Body of pancreas (tissue), 4 donors: ENCODE results near the gene CEP170B. TPM values are rescaled to one million over a fixed set of nuclear protein-coding genes. Genes with fewer than 3 reads are reported as not detected.

Experiments used
- ATAC-seq: fragments of 150-250 bp; one replicate; pipeline ENCODE4 v1.9.1; 2016
- DNase-seq, 4 donors: peaks; one replicate each; pipeline ENCODE4 v3.0.0-alpha.2; 2019
- H3K27ac ChIP-seq, 4 donors: fragments of 200-600 bp; sonication (generic); 1 replicate in 3 of 4; 2 replicates in 1 of 4; pipeline versions ENCODE4 v1.5.1 to v1.6.1; 2016 to 2019; ENCODE audit warnings: mild to moderate bottlenecking in 1 of 4, mixed read lengths in 1 of 4, moderate library complexity in 1 of 4
- H3K27me3 ChIP-seq, 2 donors: fragments of 200-600 bp; sonication (generic); one replicate each; pipeline ENCODE4 v1.6.0; 2016; ENCODE audit warnings: mild to moderate bottlenecking in 1 of 2
- H3K36me3 ChIP-seq, 2 donors: fragments of 200-600 bp; sonication (generic); replicated peaks in 1 of 2; 2 replicates each; pipeline ENCODE4 v1.5.1; 2016; ENCODE audit warnings: low read depth in 2 of 2; ENCODE audit not compliant: insufficient read depth in 1 of 2
- H3K4me1 ChIP-seq: fragments of 200-600 bp; sonication (generic); one replicate; pipeline ENCODE4 v1.6.0; 2016
- H3K4me3 ChIP-seq, 2 donors: fragments of 200-600 bp; sonication (generic); 1 replicate in 1 of 2; 2 replicates in 1 of 2; pipeline ENCODE4 v1.5.1; 2016 to 2019
- H3K9me3 ChIP-seq, 3 donors: fragments of 200-600 bp; sonication (generic); 1 replicate in 2 of 3; 2 replicates in 1 of 3; pipeline ENCODE4 v1.5.1; 2016
- CTCF ChIP-seq, 7 experiments: fragments of 450-650 bp in 4 of 7; fragments of 200-600 bp in 3 of 7; sonication (generic) in 3 of 7; IDR thresholded peaks; one replicate each; pipeline ENCODE4 v1.5.1; 2016 to 2019; ENCODE audit warnings: antibody characterized with exemption in 7 of 7
- POLR2A ChIP-seq, 3 donors: fragments of 450-650 bp; IDR thresholded peaks; one replicate each; pipeline ENCODE4 v1.6.1; 2016; ENCODE audit warnings: antibody characterized with exemption in 3 of 3, mild to moderate bottlenecking in 2 of 3
- WGBS, 2 donors: methylation state at CpG; one replicate each; pipeline ENCODE4 v1.1.5; 2017; 5-methylcytosine and 5-hydroxymethylcytosine counted together
- intact Hi-C: fragments of 100-400 bp; cut with DNase I; formaldehyde crosslinking; loops from one replicate; pipeline ENCODE4 v1.15.1; 2023
- total RNA-seq, 2 donors: library from RNA; depleted of rRNA; stranded (reverse); fragments of >200 nt; gene quantifications; one replicate each; pipeline ENCODE4 v1.1.0, GENCODE V29; 2016

CEP170B gene
- total RNA-seq, 2 donors from 2014 or later, result 23.6 to 41.9 TPM

- H3K4me3 ChIP-seq, result no peak overlapping the region
- WGBS, 2 donors, result 80 to 85% methylated on average over 5 to 9 of the region's 12 CpGs
- no peaks in the 10 kb centered on the region for H3K36me3 ChIP-seq
- no peak overlapping the region for H3K27ac ChIP-seq
- intact Hi-C loops, result no loop called here
- DNase-seq, result no peak
- peaks cover 23% of the 10 kb centered on the region for H3K4me1 ChIP-seq
- no peak for ATAC-seq
- no peaks in the 10 kb centered on the region for H3K27me3 ChIP-seq
- no peaks in the 10 kb centered on the region for H3K9me3 ChIP-seq
- TF ChIP-seq CTCF (IDR thresholded peaks at IDR 0.05) (no peak), POLR2A (IDR thresholded peaks at IDR 0.05) (no peak)
Observed at GRCh38 chr14:104819361-104819781, 45.7 kb upstream of the CEP170B start.

GRCh38 chr14:104820669-104821228 is 44.3 kb upstream of the CEP170B start:
- Histone ChIP-seq H3K4me3 (no peak overlapping the region), H3K36me3 (no peaks in the 10 kb centered on the region), H3K27me3 (no peaks in the 10 kb centered on the region), H3K9me3 (no peaks in the 10 kb centered on the region), H3K27ac (no peak overlapping the region), H3K4me1 (peaks cover 16% of the 10 kb centered on the region)
- no peak for TF ChIP-seq POLR2A (IDR thresholded peaks at IDR 0.05)
- TF ChIP-seq CTCF (IDR thresholded peaks at IDR 0.05), result peak in 6 of 7 experiments; percentile 10 to 71 (median 52)
- 25 to 37% methylated on average over 6 to 22 of the region's 22 CpGs for WGBS, 2 donors
- ATAC-seq (peak; percentile 22), DNase-seq (peak; percentile 41 to 74 (median 71))
- intact Hi-C loops, result loop anchor here (5.0 kb wide), 1 partner anchor 48 kb away; no protein-coding TSS in a partner anchor

- intact Hi-C loops, result loop anchor here (5.0 kb wide), 1 partner anchor 49 kb away; no protein-coding TSS in a partner anchor
- ATAC-seq (no peak), DNase-seq (no peak)
- TF ChIP-seq POLR2A (IDR thresholded peaks at IDR 0.05), result no peak
- TF ChIP-seq CTCF (IDR thresholded peaks at IDR 0.05), result no peak
- Histone ChIP-seq H3K27me3 (no peaks in the 10 kb centered on the region), H3K27ac (no peak overlapping the region), H3K36me3 (no peaks in the 10 kb centered on the region), H3K4me3 (no peak overlapping the region), H3K9me3 (no peaks in the 10 kb centered on the region), H3K4me1 (peaks cover 17% of the 10 kb centered on the region)
- WGBS, 2 donors, result 77 to 90% methylated on average over 11 to 23 of the region's 23 CpGs
Observed at GRCh38 chr14:104821229-104821945, 43.7 kb upstream of the CEP170B start.

GRCh38 chr14:104821971-104822608 is 43.0 kb upstream of the CEP170B start:
- no peaks in the 10 kb centered on the region for H3K36me3 ChIP-seq
- TF ChIP-seq CTCF (IDR thresholded peaks at IDR 0.05), result no peak
- TF ChIP-seq POLR2A (IDR thresholded peaks at IDR 0.05), result no peak
- DNase-seq, result no peak

More at GRCh38 chr14:104821971-104822608, 43.0 kb upstream of the CEP170B start:
- intact Hi-C loops, result loop anchor here (5.0 kb wide), 1 partner anchor 50 kb away; no protein-coding TSS in a partner anchor
- Histone ChIP-seq H3K4me1 (peaks cover 13% of the 10 kb centered on the region), H3K27ac (no peak overlapping the region), H3K4me3 (no peak overlapping the region), H3K27me3 (no peaks in the 10 kb centered on the region), H3K9me3 (no peaks in the 10 kb centered on the region)
- no peak for ATAC-seq
- WGBS, 2 donors, result 60 to 80% methylated on average over 7 to 27 of the region's 27 CpGs
